Upper lobe of right lung (tissue), 1 donor: Measurements from ENCODE around the gene PPFIA1. TPM values are rescaled to one million over a fixed set of nuclear protein-coding genes. Genes with fewer than 3 reads are reported as not detected.

Experiments used
- ATAC-seq: fragments of 200-7000 bp; cut with Tn5 transposase; one replicate; pipeline ENCODE4 v1.9.1; 2020; ENCODE audit warnings: mild to moderate bottlenecking, moderate library complexity
- DNase-seq: peaks from one replicate; pipeline ENCODE4 v3.0.0-alpha.2; 2020
- H3K27ac ChIP-seq: fragments of 200-600 bp; one replicate; pipeline ENCODE4 v1.8.0; 2022
- H3K27me3 ChIP-seq: fragments of 200-600 bp; one replicate; pipeline ENCODE4 v1.8.0; 2022; ENCODE audit warnings: mild to moderate bottlenecking
- H3K36me3 ChIP-seq: fragments of 200-600 bp; one replicate; pipeline ENCODE4 v1.8.0; 2022
- H3K4me1 ChIP-seq: fragments of 200-600 bp; one replicate; pipeline ENCODE4 v1.8.0; 2022
- H3K4me3 ChIP-seq: fragments of 200-600 bp; one replicate; pipeline ENCODE4 v1.8.0; 2022; ENCODE audit warnings: mild to moderate bottlenecking
- H3K9me3 ChIP-seq: fragments of 200-600 bp; one replicate; pipeline ENCODE4 v1.8.0; 2022
- intact Hi-C: fragments of 100-400 bp; cut with DNase I; formaldehyde crosslinking; loops from one replicate; pipeline ENCODE4 v1.11.0; 2022
- total RNA-seq: library from RNA; stranded (reverse); fragmentation: NEBNext Ultra II Directional; extraction: Animal tissue kit (Norgen Biotek cat#: 25700); gene quantifications from one replicate; pipeline ENCODE4 v1.2.1, GENCODE V29; 2021
- TF ChIP-seq, protein P1 (sequence below): fragments of 200-600 bp; IDR thresholded peaks from one replicate; pipeline ENCODE4 v1.8.0; 2022; ENCODE audit warnings: antibody characterized with exemption
- donor health status: DM: no; HTN: yes; CAD: no; lungs with severe emphysema.

Gene PPFIA1
- total RNA-seq, 1 donor from 2014 or later: 73.3 TPM

DNA sequence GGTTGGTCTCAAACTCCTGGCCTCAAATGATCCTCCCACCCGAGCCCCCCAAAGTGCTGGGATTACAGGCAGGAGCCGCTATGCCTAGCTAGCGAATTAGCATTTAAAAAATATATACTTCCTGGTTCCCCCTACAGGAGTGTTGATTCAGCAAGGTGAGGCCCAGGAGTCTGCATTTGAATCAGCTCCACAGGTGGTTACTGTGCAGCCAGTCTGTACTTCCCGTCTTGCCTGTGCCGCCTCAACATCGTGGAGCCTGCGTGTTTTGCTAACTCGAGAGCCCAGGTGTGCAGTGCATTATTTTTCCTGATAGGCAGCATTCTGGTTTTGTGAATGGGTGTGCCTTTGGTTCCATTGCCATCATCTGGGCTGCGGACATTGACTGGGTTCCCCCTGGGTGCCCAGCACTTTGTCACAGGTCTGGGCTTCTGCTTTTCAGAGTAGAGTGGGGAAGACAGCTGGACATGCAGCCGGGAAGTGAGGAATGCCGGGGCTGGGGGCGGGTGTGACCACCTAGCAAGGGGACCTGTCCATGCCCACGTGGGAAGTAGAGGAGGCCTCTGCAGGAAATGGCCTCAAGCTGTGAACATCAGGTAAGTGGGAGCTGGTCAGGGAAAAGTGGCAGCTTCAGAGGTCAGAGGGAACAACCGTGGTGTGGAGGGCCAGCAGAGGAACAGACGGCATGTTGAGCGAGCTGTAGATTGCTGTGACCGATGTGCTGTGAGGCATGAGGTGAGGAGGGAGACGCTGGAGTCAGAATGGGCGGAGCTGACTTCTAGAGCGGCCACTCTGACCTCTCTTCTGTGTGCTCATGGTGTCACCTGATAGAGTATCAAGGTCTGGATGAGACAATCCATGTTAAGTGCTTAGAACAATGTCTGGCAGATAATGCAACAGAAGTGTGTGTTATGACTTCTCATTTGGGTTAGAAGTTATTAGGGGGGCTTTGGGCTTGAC is 42.2 kb downstream of the PPFIA1 start:
- ATAC-seq: peak; percentile 57
- TF ChIP-seq, protein P1, sequence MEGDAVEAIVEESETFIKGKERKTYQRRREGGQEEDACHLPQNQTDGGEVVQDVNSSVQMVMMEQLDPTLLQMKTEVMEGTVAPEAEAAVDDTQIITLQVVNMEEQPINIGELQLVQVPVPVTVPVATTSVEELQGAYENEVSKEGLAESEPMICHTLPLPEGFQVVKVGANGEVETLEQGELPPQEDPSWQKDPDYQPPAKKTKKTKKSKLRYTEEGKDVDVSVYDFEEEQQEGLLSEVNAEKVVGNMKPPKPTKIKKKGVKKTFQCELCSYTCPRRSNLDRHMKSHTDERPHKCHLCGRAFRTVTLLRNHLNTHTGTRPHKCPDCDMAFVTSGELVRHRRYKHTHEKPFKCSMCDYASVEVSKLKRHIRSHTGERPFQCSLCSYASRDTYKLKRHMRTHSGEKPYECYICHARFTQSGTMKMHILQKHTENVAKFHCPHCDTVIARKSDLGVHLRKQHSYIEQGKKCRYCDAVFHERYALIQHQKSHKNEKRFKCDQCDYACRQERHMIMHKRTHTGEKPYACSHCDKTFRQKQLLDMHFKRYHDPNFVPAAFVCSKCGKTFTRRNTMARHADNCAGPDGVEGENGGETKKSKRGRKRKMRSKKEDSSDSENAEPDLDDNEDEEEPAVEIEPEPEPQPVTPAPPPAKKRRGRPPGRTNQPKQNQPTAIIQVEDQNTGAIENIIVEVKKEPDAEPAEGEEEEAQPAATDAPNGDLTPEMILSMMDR: no peak
- Histone ChIP-seq H3K27me3 (no peaks in the 10 kb centered on the region), H3K27ac (no peak overlapping the region), H3K36me3 (peaks cover 11% of the 10 kb centered on the region), H3K9me3 (no peaks in the 10 kb centered on the region), H3K4me1 (peaks cover 5% of the 10 kb centered on the region), H3K4me3 (no peak overlapping the region)
- intact Hi-C loops: no loop called here
- no peak for DNase-seq

DNA sequence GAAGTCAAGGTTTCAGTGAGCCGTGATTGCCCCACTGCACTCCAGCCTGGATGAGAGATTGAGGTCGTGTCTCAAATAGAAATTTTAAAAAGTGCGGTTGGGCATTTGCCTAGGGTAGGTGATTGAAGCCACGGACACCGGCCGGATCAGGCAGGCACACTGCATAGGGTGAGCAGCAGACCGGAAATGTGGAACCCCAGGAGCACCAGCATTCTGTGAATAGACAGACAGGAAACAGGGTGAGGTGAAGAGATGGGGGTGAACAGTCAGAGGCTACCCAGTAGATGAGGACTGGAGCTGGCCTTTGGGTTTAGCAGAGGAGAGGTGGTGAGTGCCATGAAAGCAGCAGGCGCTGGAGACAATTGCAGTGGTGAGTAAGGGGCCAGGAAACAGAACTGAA is 43.5 kb downstream of the PPFIA1 start:
- no peaks in the 10 kb centered on the region for H3K9me3 ChIP-seq
- peak overlapping the region; percentile 26 for H3K4me3 ChIP-seq
- H3K27ac ChIP-seq: no peak overlapping the region
- peaks cover 14% of the 10 kb centered on the region for H3K4me1 ChIP-seq
- TF ChIP-seq, protein P1: no peak
- H3K36me3 ChIP-seq: peaks cover 6% of the 10 kb centered on the region
- no peaks in the 10 kb centered on the region for H3K27me3 ChIP-seq
- peak; percentile 20 for ATAC-seq
- intact Hi-C loops: no loop called here
- no peak for DNase-seq

DNA sequence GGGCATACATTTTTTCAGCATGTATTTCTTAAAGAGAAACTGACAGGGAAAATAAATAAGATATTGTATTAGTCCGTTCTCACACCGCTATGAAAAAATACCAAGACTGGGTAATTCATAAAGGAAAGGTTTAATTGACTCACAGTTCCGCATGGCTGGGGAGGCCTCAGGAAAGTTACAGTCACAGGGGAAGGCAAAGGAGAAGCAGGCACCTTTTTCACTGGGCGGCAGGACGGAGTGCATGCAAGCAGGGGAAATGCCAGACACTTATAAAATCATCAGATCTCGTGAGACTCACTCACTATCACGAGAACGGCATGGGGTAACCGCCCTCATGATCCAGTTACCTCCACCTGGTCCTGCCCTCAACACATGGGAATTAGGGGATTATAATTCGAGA is 44.2 kb downstream of the PPFIA1 start:
- intact Hi-C loops: no loop called here
- TF ChIP-seq, protein P1: no peak
- peak overlapping the region; percentile 26 for H3K4me3 ChIP-seq
- H3K36me3 ChIP-seq: peaks cover 6% of the 10 kb centered on the region
- ATAC-seq (peak; percentile 29), DNase-seq (no peak)
- H3K27ac ChIP-seq: no peak overlapping the region
- H3K27me3 ChIP-seq: no peaks in the 10 kb centered on the region
- no peaks in the 10 kb centered on the region for H3K9me3 ChIP-seq
- H3K4me1 ChIP-seq: peaks cover 17% of the 10 kb centered on the region

DNA sequence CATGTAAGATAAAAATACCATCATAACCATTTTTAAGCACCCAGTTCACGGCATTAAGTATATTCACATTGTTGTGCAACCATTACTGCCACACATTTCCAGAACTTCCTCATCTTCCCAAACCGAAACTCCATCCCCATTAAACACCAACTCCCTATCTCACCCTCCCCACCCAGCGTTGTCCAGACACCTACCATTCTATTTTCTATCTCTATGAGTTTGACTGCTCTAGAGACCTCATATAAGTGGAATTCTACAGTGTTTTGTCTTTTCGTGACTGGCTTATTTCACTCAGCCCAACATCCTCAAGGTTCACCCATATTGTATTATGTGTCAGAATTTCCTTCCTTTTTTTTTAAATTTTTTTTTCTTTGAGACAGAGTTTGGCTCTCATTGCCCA is 45.2 kb downstream of the PPFIA1 start:
- H3K9me3 ChIP-seq: no peaks in the 10 kb centered on the region
- peak overlapping the region; percentile 12 for H3K4me3 ChIP-seq
- peak overlapping the region; percentile 12 for H3K27ac ChIP-seq
- DNase-seq (no peak), ATAC-seq (peak; percentile 33)
- no peaks in the 10 kb centered on the region for H3K27me3 ChIP-seq
- H3K36me3 ChIP-seq: peaks cover 6% of the 10 kb centered on the region
- H3K4me1 ChIP-seq: peaks cover 17% of the 10 kb centered on the region
- TF ChIP-seq, protein P1: no peak
- intact Hi-C loops: no loop called here

- ATAC-seq: peak; percentile 67
- H3K4me1 ChIP-seq: peaks cover 17% of the 10 kb centered on the region
- no peaks in the 10 kb centered on the region for H3K27me3 ChIP-seq
- intact Hi-C loops: no loop called here
- TF ChIP-seq, protein P1: no peak
- no peak overlapping the region for H3K27ac ChIP-seq
- H3K4me3 ChIP-seq: no peak overlapping the region
- no peaks in the 10 kb centered on the region for H3K9me3 ChIP-seq
- no peak for DNase-seq
- peaks cover 11% of the 10 kb centered on the region for H3K36me3 ChIP-seq
Measured at GRCh38 chr11:70317581-70318305, 47.3 kb downstream of the PPFIA1 start.
